ENCODE data around the gene JADE3.

DNA sequence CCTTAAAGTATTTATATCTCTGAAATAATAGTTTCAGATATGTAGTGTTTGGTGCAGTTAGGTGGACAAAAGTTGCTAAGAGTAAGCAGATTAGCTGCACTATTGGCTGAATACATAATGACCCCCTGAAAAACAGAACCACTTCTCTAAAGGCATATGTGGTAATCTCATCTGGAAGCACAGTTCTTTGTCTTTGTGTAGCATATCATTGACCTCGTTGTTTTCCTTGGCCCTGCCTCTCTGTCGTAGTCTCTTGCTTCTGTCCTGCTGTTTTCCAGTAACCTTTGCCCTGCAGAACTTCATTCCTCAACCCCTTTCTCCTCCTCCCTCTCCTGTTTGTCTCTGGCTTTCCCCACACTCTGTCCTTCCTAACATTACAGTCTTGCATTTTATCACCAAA lies 41.4 kb downstream of the JADE3 start:
- TF ChIP-seq, protein P1, sequence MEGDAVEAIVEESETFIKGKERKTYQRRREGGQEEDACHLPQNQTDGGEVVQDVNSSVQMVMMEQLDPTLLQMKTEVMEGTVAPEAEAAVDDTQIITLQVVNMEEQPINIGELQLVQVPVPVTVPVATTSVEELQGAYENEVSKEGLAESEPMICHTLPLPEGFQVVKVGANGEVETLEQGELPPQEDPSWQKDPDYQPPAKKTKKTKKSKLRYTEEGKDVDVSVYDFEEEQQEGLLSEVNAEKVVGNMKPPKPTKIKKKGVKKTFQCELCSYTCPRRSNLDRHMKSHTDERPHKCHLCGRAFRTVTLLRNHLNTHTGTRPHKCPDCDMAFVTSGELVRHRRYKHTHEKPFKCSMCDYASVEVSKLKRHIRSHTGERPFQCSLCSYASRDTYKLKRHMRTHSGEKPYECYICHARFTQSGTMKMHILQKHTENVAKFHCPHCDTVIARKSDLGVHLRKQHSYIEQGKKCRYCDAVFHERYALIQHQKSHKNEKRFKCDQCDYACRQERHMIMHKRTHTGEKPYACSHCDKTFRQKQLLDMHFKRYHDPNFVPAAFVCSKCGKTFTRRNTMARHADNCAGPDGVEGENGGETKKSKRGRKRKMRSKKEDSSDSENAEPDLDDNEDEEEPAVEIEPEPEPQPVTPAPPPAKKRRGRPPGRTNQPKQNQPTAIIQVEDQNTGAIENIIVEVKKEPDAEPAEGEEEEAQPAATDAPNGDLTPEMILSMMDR (conservative IDR thresholded peaks at IDR 0.05 in 1 of 2, IDR thresholded peaks at IDR 0.05 in 1 of 2; ENCODE audit: low read depth in 1 of 2, low read length in 2 of 2), result no peak
- TF ChIP-seq EZH2 (IDR thresholded peaks at IDR 0.05; ENCODE audit: low read length, missing control alignments), result no peak

Measured in fibroblast of lung (primary cell).